Ishikawa (cell line): Measurements from ENCODE around the gene GRID1.

Experiments used
- EP300 ChIP-seq: IDR thresholded peaks from 2 replicates; pipeline ENCODE4 v1.6.1; 2012; ENCODE audit warnings: borderline replicate concordance
- FOXM1 ChIP-seq: IDR thresholded peaks from 2 replicates; pipeline ENCODE4 v1.6.1; 2012; ENCODE audit warnings: low read depth, borderline replicate concordance
- NFIC ChIP-seq: IDR thresholded peaks from 2 replicates; pipeline ENCODE4 v1.6.1; 2012
- REST ChIP-seq: IDR thresholded peaks from 2 replicates; pipeline ENCODE4 v1.6.1; 2012; ENCODE audit warnings: low read depth, mild to moderate bottlenecking
- TEAD4 ChIP-seq: IDR thresholded peaks from 2 replicates; pipeline ENCODE4 v1.6.1; 2012
- ZBTB7A ChIP-seq: IDR thresholded peaks from 2 replicates; pipeline ENCODE4 v1.6.1; 2012; ENCODE audit warnings: low read depth

DNA sequence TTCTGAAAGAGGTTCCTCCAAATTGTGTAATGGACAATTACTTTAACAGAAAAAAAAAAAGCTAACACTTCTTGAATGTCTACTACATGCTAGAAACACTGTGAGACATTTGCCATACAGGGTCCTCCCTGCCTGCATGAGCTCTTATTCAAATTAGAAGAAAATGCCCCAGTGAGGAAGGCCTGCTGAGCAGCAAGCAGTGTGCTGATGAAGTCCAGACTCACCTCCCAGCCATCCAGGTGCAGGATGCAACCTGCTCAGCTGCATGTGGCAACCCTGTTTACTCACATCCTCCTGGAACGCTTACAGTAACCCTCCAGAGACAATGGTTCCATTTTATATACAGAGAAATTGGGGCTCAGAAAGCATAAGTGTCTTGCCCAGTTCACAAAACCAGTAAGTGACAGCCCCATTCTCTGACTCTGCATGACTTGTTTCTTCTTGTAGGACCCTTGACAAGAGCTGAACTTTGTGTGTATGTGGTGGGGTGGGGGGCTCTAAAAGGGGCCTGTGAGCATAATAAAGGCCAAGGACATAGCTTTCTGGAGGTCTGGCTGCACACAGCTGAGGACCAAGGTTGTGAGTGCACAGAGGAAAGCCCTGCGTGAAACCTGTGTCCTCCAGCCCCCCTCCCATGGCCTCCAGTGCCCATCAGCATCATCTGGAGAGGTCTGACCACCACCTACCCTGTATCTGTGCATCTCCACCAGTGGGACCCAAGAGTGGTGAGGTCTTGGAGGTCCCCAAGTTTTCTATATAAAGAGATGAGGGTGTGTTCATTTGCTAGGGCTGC lies 387.8 kb downstream of the GRID1 start:
- no peak for TF ChIP-seq REST
- no peak for TF ChIP-seq NFIC
- no peak for TF ChIP-seq ZBTB7A
- TF ChIP-seq EP300: no peak
- no peak for TF ChIP-seq FOXM1
- no peak for TF ChIP-seq TEAD4
